Muscle layer of duodenum (tissue), 2 donors: ENCODE measurements around the gene RSU1.

ENCODE experiments used
- H3K27ac ChIP-seq: one replicate; pipeline ENCODE4 v1.7.0; 2013; ENCODE audit warnings: mild to moderate bottlenecking, low read length
- H3K27me3 ChIP-seq: one replicate; pipeline ENCODE4 v1.7.0; 2013; ENCODE audit warnings: low read depth, mild to moderate bottlenecking, control low read depth, low read length
- H3K36me3 ChIP-seq, 2 donors: one replicate each; pipeline ENCODE4 v1.7.0; 2013; ENCODE audit warnings: low read length in 2 of 2, control low read depth in 1 of 2, mild to moderate bottlenecking in 1 of 2; ENCODE audit not compliant: insufficient read depth in 2 of 2, control insufficient read depth in 1 of 2
- H3K4me1 ChIP-seq, 2 donors: one replicate each; pipeline ENCODE4 v1.7.0; 2013; ENCODE audit warnings: low read length in 2 of 2, mild to moderate bottlenecking in 2 of 2, control low read depth in 1 of 2, moderate library complexity in 1 of 2; ENCODE audit not compliant: insufficient read depth in 2 of 2, control insufficient read depth in 1 of 2
- H3K4me3 ChIP-seq, 2 donors: one replicate each; pipeline ENCODE4 v1.7.0; 2013; ENCODE audit warnings: low read length in 2 of 2, low read depth in 1 of 2, mild to moderate bottlenecking in 1 of 2
- H3K9me3 ChIP-seq, 2 donors: one replicate each; pipeline ENCODE4 v1.7.0; 2013; ENCODE audit warnings: low read length in 2 of 2, control low read depth in 1 of 2, mild to moderate bottlenecking in 1 of 2; ENCODE audit not compliant: control insufficient read depth in 1 of 2
- donor health status: healthy.

Gene RSU1

GRCh38 chr10:16732376-16732775 lies 84.8 kb downstream of the RSU1 start:
- Histone ChIP-seq H3K36me3 (peaks cover 3 to 27% of the 10 kb centered on the region in 2 donors), H3K4me1 (no peaks in the 10 kb centered on the region), H3K4me3 (no peak overlapping the region), H3K27ac (no peak overlapping the region), H3K9me3 (peaks cover 6 to 8% of the 10 kb centered on the region in 2 donors), H3K27me3 (no peaks in the 10 kb centered on the region)

GRCh38 chr10:16728266-16728665 lies 89.0 kb downstream of the RSU1 start:
- Histone ChIP-seq H3K4me1 (no peaks in the 10 kb centered on the region), H3K9me3 (no peaks in the 10 kb centered on the region), H3K36me3 (peaks cover 0 to 32% of the 10 kb centered on the region in 2 donors), H3K27ac (no peak overlapping the region), H3K4me3 (no peak overlapping the region), H3K27me3 (no peaks in the 10 kb centered on the region)

GRCh38 chr10:16727666-16728065 lies 89.6 kb downstream of the RSU1 start:
- Histone ChIP-seq H3K4me1 (no peaks in the 10 kb centered on the region), H3K27me3 (no peaks in the 10 kb centered on the region), H3K36me3 (peaks cover 0 to 31% of the 10 kb centered on the region in 2 donors), H3K4me3 (no peak overlapping the region), H3K27ac (no peak overlapping the region), H3K9me3 (no peaks in the 10 kb centered on the region)

GRCh38 chr10:16724509-16724908 lies 92.7 kb downstream of the RSU1 start:
- Histone ChIP-seq H3K4me3 (no peak overlapping the region), H3K9me3 (no peaks in the 10 kb centered on the region), H3K4me1 (no peaks in the 10 kb centered on the region), H3K27ac (no peak overlapping the region), H3K27me3 (no peaks in the 10 kb centered on the region), H3K36me3 (peaks cover 0 to 28% of the 10 kb centered on the region in 2 donors)

- no peak overlapping the region for H3K4me3 ChIP-seq
- H3K27me3 ChIP-seq = no peaks in the 10 kb centered on the region
- H3K27ac ChIP-seq = no peak overlapping the region
- no peaks in the 10 kb centered on the region for H3K4me1 ChIP-seq
- H3K9me3 ChIP-seq = no peaks in the 10 kb centered on the region
- H3K36me3 ChIP-seq = peaks cover 0 to 16% of the 10 kb centered on the region in 2 donors
Observed at GRCh38 chr10:16720812-16721211, 96.4 kb downstream of the RSU1 start.

GRCh38 chr10:16717622-16718395 lies 99.4 kb downstream of the RSU1 start:
- Histone ChIP-seq H3K4me3 (no peak overlapping the region), H3K27me3 (no peaks in the 10 kb centered on the region), H3K4me1 (no peaks in the 10 kb centered on the region), H3K36me3 (peaks cover 0 to 18% of the 10 kb centered on the region in 2 donors), H3K9me3 (peaks cover 0 to 9% of the 10 kb centered on the region in 2 donors), H3K27ac (no peak overlapping the region)

- peaks cover 0 to 11% of the 10 kb centered on the region in 2 donors for H3K9me3 ChIP-seq
Observed at GRCh38 chr10:16716051-16716450, 101.2 kb downstream of the RSU1 start.

GRCh38 chr10:16713290-16713689 lies 103.9 kb downstream of the RSU1 start:
- Histone ChIP-seq H3K4me1 (no peaks in the 10 kb centered on the region), H3K36me3 (peaks cover 0 to 6% of the 10 kb centered on the region in 2 donors), H3K9me3 (peaks cover 0 to 11% of the 10 kb centered on the region in 2 donors), H3K4me3 (no peak overlapping the region), H3K27me3 (no peaks in the 10 kb centered on the region), H3K27ac (no peak overlapping the region)

More at GRCh38 chr10:16716051-16716450, 101.2 kb downstream of the RSU1 start:
- Histone ChIP-seq H3K27me3 (no peaks in the 10 kb centered on the region), H3K27ac (no peak overlapping the region), H3K4me1 (no peaks in the 10 kb centered on the region), H3K36me3 (peaks cover 0 to 12% of the 10 kb centered on the region in 2 donors), H3K4me3 (no peak overlapping the region)

GRCh38 chr10:16712883-16713282 lies 104.3 kb downstream of the RSU1 start:
- Histone ChIP-seq H3K9me3 (peaks cover 0 to 11% of the 10 kb centered on the region in 2 donors), H3K27me3 (no peaks in the 10 kb centered on the region), H3K4me1 (no peaks in the 10 kb centered on the region), H3K36me3 (peaks cover 0 to 6% of the 10 kb centered on the region in 2 donors), H3K4me3 (no peak overlapping the region), H3K27ac (no peak overlapping the region)

GRCh38 chr10:16700331-16700730 lies 116.9 kb downstream of the RSU1 start:
- Histone ChIP-seq H3K4me1 (no peaks in the 10 kb centered on the region), H3K9me3 (no peaks in the 10 kb centered on the region), H3K36me3 (no peaks in the 10 kb centered on the region), H3K27me3 (no peaks in the 10 kb centered on the region), H3K27ac (no peak overlapping the region), H3K4me3 (no peak overlapping the region)

GRCh38 chr10:16699435-16700057 lies 117.7 kb downstream of the RSU1 start:
- H3K27me3 ChIP-seq = no peaks in the 10 kb centered on the region
- no peak overlapping the region for H3K4me3 ChIP-seq
- H3K36me3 ChIP-seq = peaks cover 0 to 1% of the 10 kb centered on the region in 2 donors
- H3K4me1 ChIP-seq = no peaks in the 10 kb centered on the region
- no peaks in the 10 kb centered on the region for H3K9me3 ChIP-seq
- no peak overlapping the region for H3K27ac ChIP-seq
